PC-9 (cell line): ENCODE data around the gene ITFG1.

Experiments
- CTCF ChIP-seq: fragments of 200-600 bp; sonication (generic); conservative IDR thresholded peaks from 2 replicates; pipeline ENCODE4 v1.6.1; 2017; ENCODE audit warnings: mixed run types, antibody characterized with exemption, mild to moderate bottlenecking, moderate library complexity
- EZH2 ChIP-seq: fragments of 200-600 bp; sonication (generic); IDR thresholded peaks from 2 replicates; pipeline ENCODE4 v1.8.0; 2017; ENCODE audit warnings: antibody characterized with exemption, low read depth

GRCh38 chr16:47504599-47504998 lies 43.7 kb upstream of the ITFG1 start:
- TF ChIP-seq CTCF = no peak
- no peak for TF ChIP-seq EZH2
